ENCODE results near the gene NPAS4.
"Not testable (repeated sequence)": the region's sequence is repeated elsewhere in the genome, so short reads cannot be mapped to it uniquely, and the experiment has no call there.

The NPAS4 gene

DNA sequence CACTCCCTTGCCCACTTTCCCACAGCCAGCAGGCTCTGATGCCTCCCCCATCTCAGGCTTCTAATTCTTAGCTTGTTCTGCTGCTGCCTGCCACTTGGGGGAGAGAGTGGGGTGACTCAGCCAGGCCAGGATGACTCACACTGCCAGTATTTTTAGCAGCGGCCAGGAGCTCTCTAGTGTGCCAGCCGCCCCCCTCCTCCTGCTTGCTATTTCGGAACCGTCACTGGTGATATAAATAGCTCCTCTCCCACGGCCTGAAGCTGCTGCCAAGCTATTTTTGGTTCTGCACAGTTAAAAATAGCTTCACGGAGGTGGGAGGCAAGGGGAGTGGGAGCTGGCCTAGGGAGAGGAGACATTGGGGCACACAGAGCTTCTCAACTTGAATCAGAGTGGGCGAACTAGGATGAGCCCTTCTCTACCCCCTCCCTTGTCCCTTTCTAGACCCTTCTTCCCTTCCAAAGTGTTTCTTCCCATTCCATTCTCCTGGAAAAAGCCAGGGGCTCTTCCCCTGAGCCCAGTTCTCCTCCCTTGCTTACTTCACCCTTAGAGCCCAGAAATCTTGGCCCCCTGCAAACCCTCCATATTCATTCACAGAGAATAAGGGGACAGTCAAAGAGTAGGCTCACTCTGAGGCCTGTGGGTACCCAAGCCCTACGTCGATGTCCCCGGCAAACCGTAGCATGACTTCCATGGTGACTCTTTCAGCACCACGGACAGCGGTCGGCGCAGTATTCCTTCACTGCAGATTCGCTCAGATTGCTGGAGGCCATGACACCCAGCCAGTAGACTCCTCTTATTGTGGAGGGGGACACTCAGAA, 2.5 kb upstream of the NPAS4 start:
- DNase-seq = peak; percentile 22

GRCh38 chr11:66418986-66419308, 1.9 kb upstream of the NPAS4 start:
- no peak for DNase-seq

GRCh38 chr11:66419825-66420224, 1.0 kb upstream of the NPAS4 start:
- DNase-seq = peak; percentile 53

DNA sequence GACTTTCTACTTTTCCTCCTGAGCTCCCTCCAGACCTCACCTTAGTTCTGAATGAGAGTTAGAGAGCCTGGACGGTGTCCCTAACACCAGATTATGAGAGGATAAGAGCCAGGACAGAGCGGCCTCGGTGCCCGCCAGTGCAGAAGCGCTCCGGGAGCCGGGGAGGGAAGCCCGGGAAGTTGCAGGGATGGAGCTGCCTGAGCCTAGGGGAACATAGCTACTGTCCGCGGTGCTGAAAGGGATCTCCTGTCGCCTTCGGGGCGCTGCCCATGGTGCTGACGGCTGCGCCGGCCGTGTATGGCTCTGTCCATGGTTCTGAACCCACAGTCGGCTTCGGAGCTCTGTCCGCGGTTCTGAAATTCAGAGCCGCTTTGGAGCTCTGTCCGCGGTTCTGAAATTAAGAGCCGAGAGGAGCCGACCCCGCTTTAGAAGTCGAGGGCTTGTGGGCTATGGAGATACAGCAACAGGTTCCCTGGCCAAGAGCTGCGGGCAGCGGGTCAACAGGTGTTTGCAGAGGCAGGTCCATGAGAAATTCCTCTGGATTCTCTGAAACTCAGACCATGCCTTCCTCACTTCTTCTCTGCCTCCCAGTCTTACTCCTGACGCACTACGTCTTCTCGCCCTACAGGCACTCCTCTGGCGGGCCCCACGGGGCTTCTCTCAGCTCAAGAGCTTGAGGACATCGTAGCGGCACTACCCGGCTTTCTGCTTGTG, 814 bp downstream of the NPAS4 start:
- peak; percentile 43 for DNase-seq

GRCh38 chr11:66426314-66426713, 5.5 kb downstream of the NPAS4 start:
- no peak for DNase-seq

DNA sequence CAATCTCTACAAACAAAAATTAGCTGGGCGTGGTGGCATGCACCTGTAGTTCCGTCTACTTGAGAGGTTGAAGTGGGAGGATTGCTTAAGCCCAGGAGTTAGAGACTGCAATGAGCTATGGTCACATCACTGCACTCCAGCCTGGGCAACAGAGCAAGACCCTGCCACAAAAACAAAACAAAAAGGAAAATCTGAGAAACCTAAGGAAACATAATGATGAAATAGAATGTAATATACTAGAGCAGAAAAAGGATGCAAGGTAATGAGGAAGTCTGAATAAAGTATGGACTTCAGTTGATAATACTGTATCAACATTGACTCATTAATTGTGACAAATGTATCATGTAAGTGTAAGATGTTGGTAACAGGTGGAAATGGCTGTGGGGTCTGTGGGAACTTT, 8.1 kb downstream of the NPAS4 start:
- no peak for DNase-seq

DNA sequence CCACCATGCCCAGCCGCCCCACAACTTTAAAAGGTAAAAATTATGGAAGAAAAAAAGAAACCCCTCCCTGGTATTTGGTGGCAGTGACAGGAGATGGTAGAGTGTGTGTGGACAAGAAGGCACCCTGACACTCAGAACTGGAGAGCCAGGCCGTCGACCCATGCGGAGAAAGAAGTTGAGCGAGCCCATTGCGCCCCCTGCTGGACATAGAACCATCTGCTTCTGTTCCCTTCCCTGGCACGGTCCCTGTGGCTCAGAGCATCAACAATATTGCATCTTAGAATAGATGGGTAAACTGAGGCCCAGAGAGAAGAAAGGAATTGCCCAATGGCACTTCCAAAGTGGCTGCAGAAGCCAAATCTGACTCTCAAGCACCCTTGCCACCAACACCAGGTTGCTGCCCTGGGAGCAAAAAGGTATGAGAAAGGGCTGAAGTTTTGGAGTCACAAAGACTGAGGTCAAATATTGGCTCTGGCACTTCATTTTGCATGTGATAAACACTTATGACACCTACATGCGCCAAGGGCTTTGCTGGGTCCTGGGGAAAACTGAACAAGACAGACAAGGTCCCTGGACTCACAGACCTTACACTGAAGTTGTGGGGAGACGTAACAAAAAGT, 9.3 kb downstream of the NPAS4 start:
- DNase-seq = peak; percentile 78

DNA sequence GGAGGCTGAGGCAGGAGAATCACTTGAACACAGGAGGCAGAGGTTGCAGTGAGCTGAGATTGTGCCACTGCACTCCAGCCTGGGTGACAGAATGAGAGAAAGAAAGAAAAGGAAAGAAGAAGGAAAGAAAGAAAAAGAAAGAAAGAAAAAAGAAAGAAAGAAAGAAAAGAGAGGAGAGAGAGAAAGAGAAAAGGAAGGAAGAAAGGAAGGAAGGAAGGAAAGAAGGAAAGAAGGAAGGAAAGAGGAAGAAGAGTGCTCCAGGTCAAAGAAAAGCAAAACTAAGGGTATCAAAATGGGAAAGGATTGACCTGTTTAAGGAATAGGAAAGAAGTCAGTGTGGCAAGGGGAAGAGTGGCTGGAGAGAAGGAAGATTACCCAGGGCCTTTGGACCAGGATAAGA, 10.5 kb downstream of the NPAS4 start:
- not testable (repeated sequence) for DNase-seq

DNA sequence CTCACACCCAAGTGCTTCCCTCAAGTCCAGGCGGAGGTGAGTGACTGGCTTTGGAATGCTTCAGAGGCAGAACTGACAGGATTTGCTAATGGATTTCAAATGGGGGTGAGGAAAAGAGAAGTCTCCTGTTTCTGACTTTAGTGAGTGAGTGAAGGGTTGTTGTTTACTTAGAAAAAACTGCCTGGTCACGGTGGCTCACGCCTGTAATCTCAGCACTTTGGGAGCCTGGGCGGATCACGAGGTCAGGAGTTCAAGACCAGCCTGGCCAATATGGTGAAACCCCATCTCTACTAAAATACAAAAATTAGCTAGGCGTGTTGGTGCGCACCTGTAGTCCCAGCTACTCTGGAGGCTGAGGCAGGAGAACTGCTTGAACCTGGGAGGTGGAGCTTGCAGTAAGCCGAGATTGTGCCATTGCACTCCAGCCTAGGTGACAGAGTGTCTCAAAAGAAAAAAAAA, 11.1 kb downstream of the NPAS4 start:
- not testable (repeated sequence) for DNase-seq

GRCh38 chr11:66432597-66432996, 11.8 kb downstream of the NPAS4 start:
- DNase-seq = no peak

DNA sequence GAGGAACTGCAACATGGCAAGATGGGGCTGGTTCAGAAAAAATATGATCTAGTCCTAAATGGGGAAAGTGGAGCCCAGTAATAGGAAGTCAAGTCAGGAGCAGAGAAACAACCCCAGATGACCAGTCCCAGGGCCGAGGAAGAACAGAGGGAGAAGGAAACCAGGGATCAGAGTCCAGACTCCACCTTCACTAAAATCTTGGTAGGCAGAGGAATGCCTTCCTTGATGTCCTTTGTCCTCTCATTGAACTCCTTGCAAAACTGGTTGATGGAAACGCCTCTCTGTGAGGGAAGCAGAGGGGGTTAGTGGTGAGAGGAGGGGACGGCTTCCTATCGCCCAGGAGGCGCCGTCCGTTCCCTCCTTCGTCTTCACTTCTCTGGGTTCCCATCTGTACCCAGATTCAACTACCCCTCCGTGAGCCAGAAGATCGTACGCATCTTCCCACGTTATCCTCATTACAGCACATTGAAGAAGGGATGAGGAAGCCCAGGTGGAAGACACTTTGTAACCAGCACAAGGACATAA, 17.2 kb downstream of the NPAS4 start:
- DNase-seq = no peak

- peak; percentile 95 for DNase-seq
These were observed 17.9 kb downstream of the NPAS4 start, which contains the start of gene MRPL11 for GRCh38 chr11:66438504-66439466. Gene MRPL11, minus strand, starts transcription at chr11:66438848. Its CDS starts 94 bp downstream, at chr11:66438754.

DNA sequence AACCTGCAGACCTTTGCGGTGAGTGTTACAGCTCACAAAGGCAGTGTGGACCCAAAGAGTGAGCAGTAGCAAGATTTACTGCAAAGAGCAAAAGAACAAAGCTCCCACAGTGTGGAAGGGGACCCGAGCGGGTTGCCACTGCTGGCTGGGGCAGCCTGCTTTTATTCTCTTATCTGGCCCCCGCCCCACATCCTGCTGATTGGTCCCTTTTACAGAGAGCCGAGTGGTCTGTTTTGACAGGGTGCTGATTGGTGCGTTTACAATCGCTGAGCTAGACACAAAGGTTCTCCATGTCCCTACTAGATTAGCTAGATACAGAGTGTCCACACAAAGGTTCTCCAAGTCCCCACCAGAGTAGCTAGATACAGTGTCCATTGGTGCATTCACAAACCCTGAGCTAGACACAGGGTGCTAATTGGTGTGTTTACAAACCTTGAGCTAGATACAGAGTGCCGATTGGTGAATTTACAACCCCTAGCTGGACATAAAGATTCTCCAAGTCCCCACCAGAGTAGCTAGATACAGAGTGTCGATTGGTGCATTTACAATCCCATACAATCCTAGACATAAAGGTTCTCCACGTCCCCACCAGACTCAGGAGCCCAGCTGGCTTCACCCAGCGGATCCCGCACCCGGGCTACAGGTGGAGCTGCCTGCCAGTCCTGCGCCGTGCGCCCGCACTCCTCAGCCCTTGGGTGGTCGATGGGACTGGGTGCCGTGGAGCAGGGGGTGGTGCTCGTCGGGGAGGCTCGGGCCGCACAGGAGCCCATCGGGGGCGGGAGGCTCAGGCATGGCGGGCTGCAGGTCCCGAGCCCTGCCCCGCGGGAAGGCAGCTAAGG, 19.5 kb downstream of the NPAS4 start:
- peak; percentile 88 for DNase-seq

DNA sequence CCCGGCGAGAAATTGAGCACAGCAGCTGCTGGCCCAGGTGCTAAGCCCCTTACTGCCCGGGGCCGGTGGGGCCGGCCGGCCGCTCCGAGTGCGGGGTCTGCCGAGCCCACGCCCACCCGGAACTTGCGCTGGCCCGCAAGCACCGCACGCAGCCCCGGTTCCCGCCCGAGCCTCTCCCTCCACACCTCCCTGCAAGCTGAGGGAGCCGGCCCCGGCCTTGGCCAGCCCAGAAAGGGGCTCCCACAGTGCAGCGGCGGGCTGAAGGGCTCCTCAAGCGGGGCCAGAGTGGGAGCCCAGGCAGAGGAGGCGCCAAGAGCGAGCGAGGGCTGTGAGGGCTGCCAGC, 20.1 kb downstream of the NPAS4 start:
- not testable (repeated sequence) for DNase-seq

GRCh38 chr11:66443602-66444001, 22.8 kb downstream of the NPAS4 start:
- no peak for DNase-seq

DNA sequence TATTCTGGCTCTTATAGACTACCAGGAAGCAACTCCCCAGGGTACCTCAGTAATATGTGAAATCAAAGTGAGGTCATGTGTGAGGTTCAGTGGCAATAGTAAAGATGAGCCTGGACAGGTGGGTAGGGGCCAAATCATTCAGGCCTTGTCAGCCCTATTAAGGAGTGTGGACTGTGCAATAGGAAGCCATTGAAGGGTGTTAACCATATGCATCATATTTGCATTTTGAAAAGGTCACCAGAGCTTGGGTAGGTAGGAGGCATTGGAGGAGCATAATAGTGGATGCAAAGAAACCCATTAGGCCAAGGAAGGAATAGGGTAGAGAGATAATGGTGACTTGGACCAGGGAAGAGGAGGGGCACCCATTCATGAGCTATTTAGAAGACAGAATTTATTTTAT, 26.2 kb downstream of the NPAS4 start:
- peak; percentile 26 for DNase-seq

DNA sequence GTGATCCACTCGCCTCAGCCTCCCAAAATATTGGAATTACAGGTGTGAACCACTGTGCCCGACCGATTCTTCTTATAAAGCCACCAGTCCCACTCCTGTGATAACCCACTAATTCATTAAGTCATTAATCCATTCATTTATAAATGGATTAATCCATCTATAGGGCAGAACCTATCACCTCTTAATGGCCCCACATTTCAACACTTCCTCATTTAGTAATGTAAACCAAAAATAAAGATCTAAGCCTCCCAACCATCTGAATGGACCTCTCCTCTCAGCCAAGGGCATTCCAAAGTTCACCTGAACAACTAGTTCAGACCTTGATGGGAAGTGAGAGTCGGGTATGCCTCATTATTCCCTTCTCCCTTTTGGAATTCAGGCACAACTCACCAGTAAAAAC, 27.7 kb downstream of the NPAS4 start:
- no peak for DNase-seq

DNA sequence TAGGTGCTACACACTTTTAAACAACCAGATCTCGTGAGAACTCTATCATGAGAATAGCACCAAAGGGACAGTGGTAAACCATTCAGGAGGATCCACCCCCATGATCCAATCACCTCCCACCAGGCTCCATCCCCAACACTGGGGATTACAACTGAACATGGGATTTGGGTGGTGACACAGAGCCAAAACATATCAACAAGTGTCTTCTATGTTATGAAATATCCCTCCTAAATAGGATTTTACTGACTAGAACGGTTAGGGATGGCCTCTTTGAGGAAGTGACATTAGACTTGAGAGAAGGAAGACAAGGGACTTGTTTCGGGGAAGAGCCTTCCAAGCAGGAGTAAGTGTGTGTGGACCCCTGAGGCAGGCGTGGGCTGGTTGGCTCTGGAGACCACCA, 29.7 kb downstream of the NPAS4 start:
- DNase-seq = no peak

GRCh38 chr11:66451663-66452062, 30.8 kb downstream of the NPAS4 start:
- no peak for DNase-seq

DNA sequence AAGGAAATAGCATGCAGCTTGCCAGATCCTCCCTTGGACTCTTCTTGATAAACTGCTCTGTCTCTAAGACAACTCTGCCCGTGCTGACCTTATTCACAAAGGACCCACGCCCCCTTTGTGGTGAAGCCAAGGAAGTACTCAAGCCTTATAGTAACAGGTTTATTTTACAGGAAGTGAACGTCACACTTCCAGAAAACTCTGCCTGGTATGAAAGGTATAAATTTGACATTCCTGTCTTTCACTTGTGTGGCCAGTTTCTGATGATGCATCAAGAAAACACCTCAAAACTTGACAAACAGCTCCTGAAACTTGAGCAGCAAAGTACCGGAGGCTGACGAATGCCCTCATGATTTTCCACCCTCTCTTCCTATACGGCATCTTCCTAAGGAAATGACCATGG, 33.4 kb downstream of the NPAS4 start:
- DNase-seq = no peak

DNA sequence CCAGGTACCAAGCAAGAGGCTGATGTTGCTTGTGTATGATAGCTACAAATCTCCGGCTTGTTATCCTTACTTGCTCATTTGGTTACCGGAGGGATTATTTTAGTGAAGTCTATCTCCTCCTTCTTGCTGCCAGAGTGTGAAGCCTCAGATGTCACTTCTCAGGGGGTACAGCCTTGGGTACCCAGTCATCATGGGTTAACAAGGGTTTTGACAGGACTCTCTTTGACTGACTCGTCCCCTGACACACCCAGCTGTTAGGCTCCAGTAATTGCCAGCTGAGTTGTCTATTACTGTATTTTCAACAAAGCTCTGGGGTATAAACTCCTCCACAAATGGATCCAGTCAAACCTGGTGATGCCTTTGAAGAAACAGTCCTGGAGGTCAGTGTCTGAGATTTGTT, 34.0 kb downstream of the NPAS4 start:
- DNase-seq = no peak

DNA sequence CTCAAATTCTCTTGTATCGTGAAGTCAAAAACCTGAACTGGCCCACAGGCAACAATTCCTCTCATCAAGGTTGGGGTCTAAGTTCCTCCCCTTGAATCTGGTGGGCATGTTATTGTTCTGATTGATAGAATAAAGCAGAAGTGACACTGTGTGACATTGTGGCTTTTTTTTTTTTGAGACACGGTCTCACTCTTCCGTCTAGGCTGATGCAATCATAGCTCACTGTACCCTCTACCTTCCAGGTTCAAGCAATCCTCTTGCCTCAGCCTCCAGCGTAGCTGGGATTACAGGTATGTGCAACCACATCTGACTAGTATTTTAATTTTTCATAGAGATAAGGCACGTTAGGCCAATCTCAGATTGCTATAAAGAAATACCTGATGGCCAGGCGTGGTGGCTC, 37.0 kb downstream of the NPAS4 start:
- DNase-seq = no peak

Measured in NCI-H146 (cell line).